ENCODE measurements around the gene ZBED2.

GRCh38 chr3:111577798-111578685 lies 17.1 kb downstream of the ZBED2 start:
- TF ChIP-seq POLR2A (IDR thresholded peaks at IDR 0.05) (no peak), CTCF (IDR thresholded peaks at IDR 0.05) (peak in 3 of 6 experiments; percentile 70 to 79 (median 70))
